Anterior cingulate cortex (tissue), 58 donors: ENCODE results near the gene PTPRB.

ENCODE experiments used
- DNase-seq, 58 donors: peaks; one replicate each; lab custom pipeline; 2025; lab: John Stamatoyannopoulos, UW

PTPRB gene

GRCh38 chr12:70645494-70646317 lies 8.5 kb upstream of the PTPRB start:
- DNase-seq = no peak

GRCh38 chr12:70644861-70645260 lies 7.6 kb upstream of the PTPRB start:
- DNase-seq = no peak

GRCh38 chr12:70643939-70644338 lies 6.7 kb upstream of the PTPRB start:
- DNase-seq = no peak

GRCh38 chr12:70641691-70642090 lies 4.5 kb upstream of the PTPRB start:
- DNase-seq = no peak

GRCh38 chr12:70640901-70641300 lies 3.7 kb upstream of the PTPRB start:
- no peak for DNase-seq

GRCh38 chr12:70639535-70639934 lies 2.3 kb upstream of the PTPRB start:
- no peak for DNase-seq

GRCh38 chr12:70638639-70639360 lies 1.6 kb upstream of the PTPRB start:
- no peak for DNase-seq

- no peak for DNase-seq
Observed at GRCh38 chr12:70635755-70636154, 1.5 kb downstream of the PTPRB start.

GRCh38 chr12:70628701-70629480 lies 8.3 kb downstream of the PTPRB start:
- no peak for DNase-seq

- no peak for DNase-seq
Observed at GRCh38 chr12:70627677-70628076, 9.6 kb downstream of the PTPRB start.

- no peak for DNase-seq
Observed at GRCh38 chr12:70626180-70626579, 11.0 kb downstream of the PTPRB start.

- DNase-seq = no peak
Observed at GRCh38 chr12:70619471-70620152, 17.6 kb downstream of the PTPRB start.

- DNase-seq = no peak
Observed at GRCh38 chr12:70618371-70618770, 18.9 kb downstream of the PTPRB start.

GRCh38 chr12:70617450-70617849 lies 19.8 kb downstream of the PTPRB start:
- DNase-seq = no peak

- no peak for DNase-seq
Observed at GRCh38 chr12:70615174-70615866, 21.9 kb downstream of the PTPRB start.

- peak in 3 of 58 donors; percentile 7 to 14 (median 9) for DNase-seq
Observed at GRCh38 chr12:70609739-70610491, 27.3 kb downstream of the PTPRB start.

- no peak for DNase-seq
Observed at GRCh38 chr12:70609203-70609602, 28.0 kb downstream of the PTPRB start.

- DNase-seq = no peak
Observed at GRCh38 chr12:70608184-70608583, 29.0 kb downstream of the PTPRB start.

- no peak for DNase-seq
Observed at GRCh38 chr12:70607107-70607506, 30.1 kb downstream of the PTPRB start.
